Measurements from ENCODE around the gene S100A7A. TPM values are rescaled to one million over a fixed set of nuclear protein-coding genes. Genes with fewer than 3 reads are reported as not detected.
"Not testable (repeated sequence)": the region's sequence is repeated elsewhere in the genome, so short reads cannot be mapped to it uniquely, and the experiment has no call there.

The S100A7A gene
- total RNA-seq, 1 experiment from 2014 or later: not detected

GRCh38 chr1:153395136-153395685 is 21.1 kb upstream of the S100A7A start:
- DNase-seq (ENCODE audit: low read depth): peak; percentile 33

- no peak for DNase-seq (ENCODE audit: low read depth)
Measured at GRCh38 chr1:153395776-153396175, 20.5 kb upstream of the S100A7A start.

- no peak for DNase-seq (ENCODE audit: low read depth)
Measured at GRCh38 chr1:153396461-153396860, 19.9 kb upstream of the S100A7A start.

GRCh38 chr1:153397051-153397923 is 19.0 kb upstream of the S100A7A start:
- DNase-seq (ENCODE audit: low read depth): no peak

- DNase-seq (ENCODE audit: low read depth): no peak
Measured at GRCh38 chr1:153397924-153398651, 18.2 kb upstream of the S100A7A start.

GRCh38 chr1:153399401-153400055 is 16.8 kb upstream of the S100A7A start:
- no peak for DNase-seq (ENCODE audit: low read depth)

GRCh38 chr1:153400244-153400643 is 16.1 kb upstream of the S100A7A start:
- DNase-seq (ENCODE audit: low read depth): no peak

- DNase-seq (ENCODE audit: low read depth): no peak
Measured at GRCh38 chr1:153401461-153401860, 14.9 kb upstream of the S100A7A start.

GRCh38 chr1:153402226-153402625 is 14.1 kb upstream of the S100A7A start:
- DNase-seq (ENCODE audit: low read depth): no peak

GRCh38 chr1:153403421-153404085 is 12.8 kb upstream of the S100A7A start:
- no peak for DNase-seq (ENCODE audit: low read depth)

GRCh38 chr1:153404086-153404635 is 12.2 kb upstream of the S100A7A start:
- DNase-seq (ENCODE audit: low read depth): no peak

GRCh38 chr1:153404768-153405167 is 11.6 kb upstream of the S100A7A start:
- peak; percentile 7 for DNase-seq (ENCODE audit: low read depth)

- DNase-seq (ENCODE audit: low read depth): not testable (repeated sequence)
Measured at GRCh38 chr1:153405825-153406599, 10.3 kb upstream of the S100A7A start.

GRCh38 chr1:153407274-153407673 is 9.0 kb upstream of the S100A7A start:
- not testable (repeated sequence) for DNase-seq (ENCODE audit: low read depth)

- not testable (repeated sequence) for DNase-seq (ENCODE audit: low read depth)
Measured at GRCh38 chr1:153413961-153414360, 2.4 kb upstream of the S100A7A start.

GRCh38 chr1:153417136-153417888 is 992 bp downstream of the S100A7A start:
- DNase-seq (ENCODE audit: low read depth): no peak

GRCh38 chr1:153418758-153419435 is 2.6 kb downstream of the S100A7A start:
- DNase-seq (ENCODE audit: low read depth): not testable (repeated sequence)

- DNase-seq (ENCODE audit: low read depth): not testable (repeated sequence)
Measured at GRCh38 chr1:153419436-153419793, 3.1 kb downstream of the S100A7A start.

GRCh38 chr1:153420306-153420705 is 4.0 kb downstream of the S100A7A start:
- no peak for DNase-seq (ENCODE audit: low read depth)
